Upper lobe of left lung (tissue), 4 donors: ENCODE results near the gene ORC2.
"Not testable (repeated sequence)": the region's sequence is repeated elsewhere in the genome, so short reads cannot be mapped to it uniquely, and the experiment has no call there.

Source experiments
- EP300 ChIP-seq, 4 donors: sonication (generic); formaldehyde crosslinking; IDR thresholded peaks; one replicate each; pipeline ENCODE4 v1.5.1; 2017; ENCODE audit warnings: antibody characterized with exemption in 4 of 4, control low read depth in 2 of 4
- POLR2A ChIP-seq, 4 donors: fragments of 450-650 bp; IDR thresholded peaks; one replicate each; pipeline ENCODE4 v1.5.1; 2016 to 2017; ENCODE audit warnings: antibody characterized with exemption in 4 of 4, mild to moderate bottlenecking in 2 of 4
- POLR2AphosphoS5 ChIP-seq, 2 donors: sonication (generic); formaldehyde crosslinking; IDR thresholded peaks; one replicate each; pipeline ENCODE4 v1.5.1; 2017; ENCODE audit warnings: antibody characterized with exemption in 2 of 2
- TF ChIP-seq, protein P1 (sequence below), 6 experiments: fragments of 450-650 bp in 4 of 6; fragments of 200-600 bp in 2 of 6; sonication (generic) in 2 of 6; IDR thresholded peaks; one replicate each; pipeline ENCODE4 v1.5.1; 2016 to 2019; ENCODE audit warnings: antibody characterized with exemption in 6 of 6

DNA sequence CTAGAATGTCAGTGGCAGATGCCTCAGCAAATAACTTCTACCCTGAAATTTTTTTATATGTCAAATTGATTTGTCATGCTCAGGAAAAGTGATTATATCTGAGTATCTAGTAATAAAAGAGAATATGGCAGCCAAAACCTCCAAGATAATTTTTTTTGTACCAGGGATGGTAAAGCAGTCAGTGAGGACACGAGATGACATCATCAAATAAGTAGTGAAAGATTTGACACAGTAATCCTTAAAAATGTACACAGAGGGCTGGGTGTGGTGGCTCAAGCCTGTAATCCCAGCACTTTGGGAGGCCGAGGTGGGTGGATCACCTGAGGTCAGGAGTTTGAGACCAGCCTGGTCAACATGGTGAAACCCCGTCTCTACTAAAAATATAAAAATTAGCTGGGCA lies 6.6 kb upstream of the ORC2 start:
- TF ChIP-seq, protein P1, sequence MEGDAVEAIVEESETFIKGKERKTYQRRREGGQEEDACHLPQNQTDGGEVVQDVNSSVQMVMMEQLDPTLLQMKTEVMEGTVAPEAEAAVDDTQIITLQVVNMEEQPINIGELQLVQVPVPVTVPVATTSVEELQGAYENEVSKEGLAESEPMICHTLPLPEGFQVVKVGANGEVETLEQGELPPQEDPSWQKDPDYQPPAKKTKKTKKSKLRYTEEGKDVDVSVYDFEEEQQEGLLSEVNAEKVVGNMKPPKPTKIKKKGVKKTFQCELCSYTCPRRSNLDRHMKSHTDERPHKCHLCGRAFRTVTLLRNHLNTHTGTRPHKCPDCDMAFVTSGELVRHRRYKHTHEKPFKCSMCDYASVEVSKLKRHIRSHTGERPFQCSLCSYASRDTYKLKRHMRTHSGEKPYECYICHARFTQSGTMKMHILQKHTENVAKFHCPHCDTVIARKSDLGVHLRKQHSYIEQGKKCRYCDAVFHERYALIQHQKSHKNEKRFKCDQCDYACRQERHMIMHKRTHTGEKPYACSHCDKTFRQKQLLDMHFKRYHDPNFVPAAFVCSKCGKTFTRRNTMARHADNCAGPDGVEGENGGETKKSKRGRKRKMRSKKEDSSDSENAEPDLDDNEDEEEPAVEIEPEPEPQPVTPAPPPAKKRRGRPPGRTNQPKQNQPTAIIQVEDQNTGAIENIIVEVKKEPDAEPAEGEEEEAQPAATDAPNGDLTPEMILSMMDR (IDR thresholded peaks at IDR 0.05): not testable (repeated sequence)
- not testable (repeated sequence) for TF ChIP-seq POLR2A, POLR2AphosphoS5, EP300 (IDR thresholded peaks at IDR 0.05)
